Sigmoid colon (tissue), 7 donors: ENCODE results near the gene B4GALNT3. TPM values are rescaled to one million over a fixed set of nuclear protein-coding genes. Genes with fewer than 3 reads are reported as not detected.

Experiments
- DNase-seq: peaks from one replicate; pipeline ENCODE4 v3.0.0-alpha.2; 2019
- H3K27ac ChIP-seq, 4 donors: fragments of 200-600 bp; sonication (generic); one replicate each; pipeline ENCODE4 v1.5.1; 2016 to 2019; ENCODE audit warnings: mild to moderate bottlenecking in 1 of 4
- H3K27me3 ChIP-seq, 3 donors: fragments of 200-600 bp; sonication (generic); one replicate each; pipeline ENCODE4 v1.5.1; 2019; ENCODE audit warnings: mild to moderate bottlenecking in 1 of 3
- H3K36me3 ChIP-seq, 4 donors: fragments of 200-600 bp; sonication (generic); one replicate each; pipeline ENCODE4 v1.5.1; 2016 to 2019
- H3K4me1 ChIP-seq, 4 donors: fragments of 200-600 bp; sonication (generic); one replicate each; pipeline ENCODE4 v1.5.1; 2017 to 2019
- H3K4me3 ChIP-seq, 4 donors: fragments of 200-600 bp; sonication (generic); one replicate each; pipeline ENCODE4 v1.5.1; 2017 to 2019; ENCODE audit warnings: mild to moderate bottlenecking in 2 of 4, moderate library complexity in 1 of 4
- H3K9me3 ChIP-seq, 4 donors: fragments of 200-600 bp in 3 of 4; sonication (generic) in 3 of 4; one replicate each; pipeline versions ENCODE4 v1.5.1 to v1.6.1; 2013 to 2019
- EP300 ChIP-seq, 4 donors: sonication (generic); formaldehyde crosslinking; IDR thresholded peaks; one replicate each; pipeline ENCODE4 v1.6.1; 2017; ENCODE audit warnings: antibody characterized with exemption in 4 of 4
- POLR2A ChIP-seq, 2 donors: fragments of 450-650 bp; IDR thresholded peaks; one replicate each; pipeline ENCODE4 v1.6.1; 2016; ENCODE audit warnings: antibody characterized with exemption in 2 of 2, mild to moderate bottlenecking in 2 of 2, moderate library complexity in 2 of 2
- POLR2AphosphoS5 ChIP-seq, 4 donors: sonication (generic); formaldehyde crosslinking; IDR thresholded peaks; one replicate each; pipeline ENCODE4 v1.6.1; 2017; ENCODE audit warnings: antibody characterized with exemption in 4 of 4
- WGBS, 2 donors: extraction: QIAGEN DNeasy Blood & Tissue Kit; methylation state at CpG; one replicate each; pipeline ENCODE4 v1.1.7; 2013; 5-methylcytosine and 5-hydroxymethylcytosine counted together
- intact Hi-C: fragments of 100-400 bp; cut with DNase I; formaldehyde crosslinking; loops from one replicate; pipeline ENCODE4 v1.15.1; 2023
- polyA plus RNA-seq, 3 donors: library from polyadenylated mRNA; stranded (reverse); fragments of 200-250 nt; gene quantifications; one replicate each; pipeline ENCODE4 v1.2.3, GENCODE V29; 2013
- total RNA-seq, 4 donors: library from RNA; depleted of rRNA; stranded (reverse); fragments of >200 nt; gene quantifications; one replicate each; pipeline ENCODE4 v1.1.0, GENCODE V29; 2016
- TF ChIP-seq, protein P1 (sequence below), 4 experiments: fragments of 450-650 bp in 3 of 4; fragments of 200-600 bp in 1 of 4; IDR thresholded peaks; one replicate each; pipeline ENCODE4 v1.5.1; 2016 to 2019; ENCODE audit warnings: antibody characterized with exemption in 4 of 4, mild to moderate bottlenecking in 3 of 4, moderate library complexity in 2 of 4
- donor health status: healthy with polysubstance abuse.
- donor health status: Bipolar disorder and iron deficiency.
- donor health status: healthy.

B4GALNT3 gene
- total and polyA plus RNA-seq, 7 donors, result under 0.01 to 74.2 (median 0.36) TPM

DNA sequence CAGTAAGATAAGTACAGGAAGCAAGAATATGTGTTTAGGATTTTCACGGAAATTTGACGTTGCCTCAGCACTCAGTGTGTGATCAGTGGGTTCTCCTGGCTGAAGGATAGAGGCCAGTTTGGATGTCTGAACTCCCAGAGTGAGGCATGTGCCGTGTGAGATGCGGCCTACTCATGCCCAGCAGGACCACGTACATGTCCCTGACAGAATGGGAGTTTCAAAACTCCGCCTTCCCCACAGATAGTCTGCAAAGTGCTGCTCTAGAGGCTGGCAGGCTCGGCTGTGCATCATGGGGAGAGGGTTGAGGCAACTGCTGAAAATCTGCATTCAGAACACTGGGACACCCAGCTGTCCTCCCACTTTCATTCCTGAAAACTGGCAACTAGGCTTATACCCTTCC lies 145.2 kb downstream of the B4GALNT3 start:
- H3K4me1 ChIP-seq, result peaks cover 0 to 5% (median 0%) of the 10 kb centered on the region in 4 donors
- no peaks in the 10 kb centered on the region for H3K27me3 ChIP-seq
- no peak for DNase-seq
- H3K27ac ChIP-seq, result no peak overlapping the region
- TF ChIP-seq POLR2AphosphoS5 (IDR thresholded peaks at IDR 0.05) (no peak), POLR2A (IDR thresholded peaks at IDR 0.05) (no peak), EP300 (IDR thresholded peaks at IDR 0.05) (no peak)
- TF ChIP-seq, protein P1, sequence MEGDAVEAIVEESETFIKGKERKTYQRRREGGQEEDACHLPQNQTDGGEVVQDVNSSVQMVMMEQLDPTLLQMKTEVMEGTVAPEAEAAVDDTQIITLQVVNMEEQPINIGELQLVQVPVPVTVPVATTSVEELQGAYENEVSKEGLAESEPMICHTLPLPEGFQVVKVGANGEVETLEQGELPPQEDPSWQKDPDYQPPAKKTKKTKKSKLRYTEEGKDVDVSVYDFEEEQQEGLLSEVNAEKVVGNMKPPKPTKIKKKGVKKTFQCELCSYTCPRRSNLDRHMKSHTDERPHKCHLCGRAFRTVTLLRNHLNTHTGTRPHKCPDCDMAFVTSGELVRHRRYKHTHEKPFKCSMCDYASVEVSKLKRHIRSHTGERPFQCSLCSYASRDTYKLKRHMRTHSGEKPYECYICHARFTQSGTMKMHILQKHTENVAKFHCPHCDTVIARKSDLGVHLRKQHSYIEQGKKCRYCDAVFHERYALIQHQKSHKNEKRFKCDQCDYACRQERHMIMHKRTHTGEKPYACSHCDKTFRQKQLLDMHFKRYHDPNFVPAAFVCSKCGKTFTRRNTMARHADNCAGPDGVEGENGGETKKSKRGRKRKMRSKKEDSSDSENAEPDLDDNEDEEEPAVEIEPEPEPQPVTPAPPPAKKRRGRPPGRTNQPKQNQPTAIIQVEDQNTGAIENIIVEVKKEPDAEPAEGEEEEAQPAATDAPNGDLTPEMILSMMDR (IDR thresholded peaks at IDR 0.05), result no peak
- 84 to 94% methylated on average over 7 of the region's 7 CpGs for WGBS, 2 donors
- H3K4me3 ChIP-seq, result no peak overlapping the region
- no peaks in the 10 kb centered on the region for H3K36me3 ChIP-seq
- H3K9me3 ChIP-seq, result no peaks in the 10 kb centered on the region
- intact Hi-C loops, result no loop called here

- DNase-seq, result no peak
- Histone ChIP-seq H3K4me1 (peaks cover 0 to 5% (median 0%) of the 10 kb centered on the region in 4 donors), H3K4me3 (no peak overlapping the region), H3K36me3 (no peaks in the 10 kb centered on the region), H3K27ac (peak overlapping the region in 2 of 4 donors; percentile 21 to 54), H3K27me3 (no peaks in the 10 kb centered on the region), H3K9me3 (no peaks in the 10 kb centered on the region)
- 46 to 69% methylated on average over 5 of the region's 5 CpGs for WGBS, 2 donors
- TF ChIP-seq, protein P1 (IDR thresholded peaks at IDR 0.05), result no peak
- TF ChIP-seq POLR2A (IDR thresholded peaks at IDR 0.05), result no peak
- no peak for TF ChIP-seq EP300 (IDR thresholded peaks at IDR 0.05)
- intact Hi-C loops, result no loop called here
Measured at GRCh38 chr12:607541-608001, 147.8 kb downstream of the B4GALNT3 start.

GRCh38 chr12:608413-608812 lies 148.7 kb downstream of the B4GALNT3 start:
- peak overlapping the region in 1 of 4 donors; percentile 54 for H3K27ac ChIP-seq
- H3K4me3 ChIP-seq, result no peak overlapping the region
- intact Hi-C loops, result no loop called here
- H3K9me3 ChIP-seq, result no peaks in the 10 kb centered on the region
- H3K27me3 ChIP-seq, result no peaks in the 10 kb centered on the region
- H3K4me1 ChIP-seq, result peaks cover 0 to 5% (median 0%) of the 10 kb centered on the region in 4 donors
- no peak for DNase-seq
- no peaks in the 10 kb centered on the region for H3K36me3 ChIP-seq
- no peak for TF ChIP-seq POLR2AphosphoS5 (IDR thresholded peaks at IDR 0.05)
- no peak for TF ChIP-seq POLR2A (IDR thresholded peaks at IDR 0.05)
- TF ChIP-seq EP300 (IDR thresholded peaks at IDR 0.05), result no peak
- TF ChIP-seq, protein P1 (IDR thresholded peaks at IDR 0.05), result no peak
- 96 to 100% methylated on average over 3 of the region's 3 CpGs for WGBS, 2 donors

GRCh38 chr12:608921-609320 lies 149.2 kb downstream of the B4GALNT3 start:
- DNase-seq, result no peak
- Histone ChIP-seq H3K36me3 (no peaks in the 10 kb centered on the region), H3K4me3 (no peak overlapping the region), H3K27me3 (no peaks in the 10 kb centered on the region), H3K27ac (no peak overlapping the region), H3K9me3 (no peaks in the 10 kb centered on the region), H3K4me1 (peaks cover 0 to 5% (median 0%) of the 10 kb centered on the region in 4 donors)
- TF ChIP-seq, protein P1 (IDR thresholded peaks at IDR 0.05), result no peak
- no peak for TF ChIP-seq EP300 (IDR thresholded peaks at IDR 0.05)
- TF ChIP-seq POLR2AphosphoS5 (IDR thresholded peaks at IDR 0.05), result no peak
- no peak for TF ChIP-seq POLR2A (IDR thresholded peaks at IDR 0.05)
- 98% methylated on average over 58 of the region's 58 CpGs for whole genome bisulfite sequencing, 2 donors
- intact Hi-C loops, result no loop called here

GRCh38 chr12:611721-612120 lies 152.0 kb downstream of the B4GALNT3 start:
- intact Hi-C loops, result no loop called here
- no peaks in the 10 kb centered on the region for H3K36me3 ChIP-seq
- no peak overlapping the region for H3K27ac ChIP-seq
- WGBS, 2 donors, result 89 to 93% methylated on average over 3 of the region's 3 CpGs
- TF ChIP-seq POLR2A (IDR thresholded peaks at IDR 0.05) (no peak), EP300 (IDR thresholded peaks at IDR 0.05) (no peak), POLR2AphosphoS5 (IDR thresholded peaks at IDR 0.05) (no peak)
- TF ChIP-seq, protein P1 (IDR thresholded peaks at IDR 0.05), result no peak
- no peak for DNase-seq
- no peaks in the 10 kb centered on the region for H3K9me3 ChIP-seq
- no peak overlapping the region for H3K4me3 ChIP-seq
- no peaks in the 10 kb centered on the region for H3K27me3 ChIP-seq
- H3K4me1 ChIP-seq, result peaks cover 0 to 5% (median 2%) of the 10 kb centered on the region in 4 donors
